ENCODE data around the gene LRRC8C.
"Not testable (repeated sequence)": the region's sequence is repeated elsewhere in the genome, so short reads cannot be mapped to it uniquely, and the experiment has no call there.

The LRRC8C gene

GRCh38 chr1:89703469-89703868 lies 70.5 kb downstream of the LRRC8C start:
- no peak for DNase-seq (ENCODE audit: low read depth in 2 of 2)

- no peak for DNase-seq (ENCODE audit: low read depth in 2 of 2)
Observed at GRCh38 chr1:89704014-89704413, 71.1 kb downstream of the LRRC8C start.

GRCh38 chr1:89704885-89705284 lies 72.0 kb downstream of the LRRC8C start:
- DNase-seq (ENCODE audit: low read depth in 2 of 2), result not testable (repeated sequence)

- no peak for DNase-seq (ENCODE audit: low read depth in 2 of 2)
Observed at GRCh38 chr1:89705901-89706699, 73.2 kb downstream of the LRRC8C start.

GRCh38 chr1:89706700-89707012 lies 73.7 kb downstream of the LRRC8C start:
- no peak for DNase-seq (ENCODE audit: low read depth in 2 of 2)

- no peak for DNase-seq (ENCODE audit: low read depth in 2 of 2)
Observed at GRCh38 chr1:89708751-89709375, 75.9 kb downstream of the LRRC8C start.

- no peak for DNase-seq (ENCODE audit: low read depth in 2 of 2)
Observed at GRCh38 chr1:89710498-89711139, 77.7 kb downstream of the LRRC8C start.

- no peak for DNase-seq (ENCODE audit: low read depth in 2 of 2)
Observed at GRCh38 chr1:89711140-89711778, 78.3 kb downstream of the LRRC8C start.

GRCh38 chr1:89712420-89712819 lies 79.5 kb downstream of the LRRC8C start:
- DNase-seq (ENCODE audit: low read depth in 2 of 2), result no peak

GRCh38 chr1:89715677-89716076 lies 82.8 kb downstream of the LRRC8C start:
- DNase-seq (ENCODE audit: low read depth in 2 of 2), result no peak

- DNase-seq (ENCODE audit: low read depth in 2 of 2), result no peak
Observed at GRCh38 chr1:89719502-89720306, 86.8 kb downstream of the LRRC8C start.

- no peak for DNase-seq (ENCODE audit: low read depth in 2 of 2)
Observed at GRCh38 chr1:89720839-89721238, 87.9 kb downstream of the LRRC8C start.

GRCh38 chr1:89721351-89721750 lies 88.4 kb downstream of the LRRC8C start:
- no peak for DNase-seq (ENCODE audit: low read depth in 2 of 2)

GRCh38 chr1:89723144-89723543 lies 90.2 kb downstream of the LRRC8C start:
- DNase-seq (ENCODE audit: low read depth in 2 of 2), result no peak

GRCh38 chr1:89723863-89724262 lies 90.9 kb downstream of the LRRC8C start:
- DNase-seq (ENCODE audit: low read depth in 2 of 2), result no peak

GRCh38 chr1:89724369-89725010 lies 91.6 kb downstream of the LRRC8C start:
- no peak for DNase-seq (ENCODE audit: low read depth in 2 of 2)

- no peak for DNase-seq (ENCODE audit: low read depth in 2 of 2)
Observed at GRCh38 chr1:89725011-89725370, 92.1 kb downstream of the LRRC8C start.

GRCh38 chr1:89725631-89726030 lies 92.7 kb downstream of the LRRC8C start:
- no peak for DNase-seq (ENCODE audit: low read depth in 2 of 2)

GRCh38 chr1:89727517-89728312 lies 94.8 kb downstream of the LRRC8C start:
- DNase-seq (ENCODE audit: low read depth in 2 of 2), result no peak

- DNase-seq (ENCODE audit: low read depth in 2 of 2), result no peak
Observed at GRCh38 chr1:89728381-89728780, 95.5 kb downstream of the LRRC8C start.

- DNase-seq (ENCODE audit: low read depth in 2 of 2), result no peak
Observed at GRCh38 chr1:89732206-89732605, 99.3 kb downstream of the LRRC8C start.

Data from stimulated activated CD4-positive, alpha-beta T cell treated with anti-CD3 and anti-CD28 coated beads, Interleukin-1b, Interleukin-23, amount 100 ng/mL, for 1 hour (primary cell).